Measurements from ENCODE around the gene ZNF664.

The ZNF664 gene

GRCh38 chr12:124025661-124026060 lies 52.6 kb downstream of the ZNF664 start:
- Histone ChIP-seq H3K36me3 (ENCODE audit: control insufficient read depth, insufficient read depth, low read length) (no peaks in the 10 kb centered on the region), H3K27ac (ENCODE audit: low read depth, low read length) (no peak overlapping the region), H3K27me3 (ENCODE audit: control insufficient read depth, insufficient read depth, low read length) (no peaks in the 10 kb centered on the region), H3K4me1 (ENCODE audit: control insufficient read depth, insufficient read depth, low read length) (peaks cover 5% of the 10 kb centered on the region; the same call in 1 of the 2 replicates), H3K9me3 (ENCODE audit: control insufficient read depth, insufficient read depth, low read depth, low read length) (peaks cover 13% of the 10 kb centered on the region; the same call in 1 of the 2 replicates), H3K4me3 (ENCODE audit: low read depth, low read length) (no peak overlapping the region), H3K9ac (ENCODE audit: low read length) (no peak overlapping the region)

GRCh38 chr12:124026755-124027745 lies 54.0 kb downstream of the ZNF664 start:
- Histone ChIP-seq H3K27me3 (ENCODE audit: control insufficient read depth, insufficient read depth, low read length) (no peaks in the 10 kb centered on the region), H3K4me3 (ENCODE audit: low read depth, low read length) (no peak overlapping the region), H3K4me1 (ENCODE audit: control insufficient read depth, insufficient read depth, low read length) (peaks cover 5% of the 10 kb centered on the region; the same call in 1 of the 2 replicates), H3K27ac (ENCODE audit: low read depth, low read length) (no peak overlapping the region), H3K9me3 (ENCODE audit: control insufficient read depth, insufficient read depth, low read depth, low read length) (peaks cover 9% of the 10 kb centered on the region; the same call in 1 of the 2 replicates), H3K36me3 (ENCODE audit: control insufficient read depth, insufficient read depth, low read length) (no peaks in the 10 kb centered on the region), H3K9ac (ENCODE audit: low read length) (no peak overlapping the region)

GRCh38 chr12:124027753-124028554 lies 54.9 kb downstream of the ZNF664 start:
- H3K27ac ChIP-seq (ENCODE audit: low read depth, low read length): no peak overlapping the region
- H3K4me1 ChIP-seq (ENCODE audit: control insufficient read depth, insufficient read depth, low read length): peaks cover 5% of the 10 kb centered on the region; the same call in 1 of the 2 replicates
- H3K9ac ChIP-seq (ENCODE audit: low read length): no peak overlapping the region
- H3K27me3 ChIP-seq (ENCODE audit: control insufficient read depth, insufficient read depth, low read length): no peaks in the 10 kb centered on the region
- no peak overlapping the region for H3K4me3 ChIP-seq (ENCODE audit: low read depth, low read length)
- H3K36me3 ChIP-seq (ENCODE audit: control insufficient read depth, insufficient read depth, low read length): no peaks in the 10 kb centered on the region
- H3K9me3 ChIP-seq (ENCODE audit: control insufficient read depth, insufficient read depth, low read depth, low read length): peaks cover 8% of the 10 kb centered on the region; the same call in 1 of the 2 replicates

GRCh38 chr12:124028555-124028925 lies 55.5 kb downstream of the ZNF664 start:
- no peak overlapping the region for H3K27ac ChIP-seq (ENCODE audit: low read depth, low read length)
- no peaks in the 10 kb centered on the region for H3K27me3 ChIP-seq (ENCODE audit: control insufficient read depth, insufficient read depth, low read length)
- H3K4me1 ChIP-seq (ENCODE audit: control insufficient read depth, insufficient read depth, low read length): peaks cover 5% of the 10 kb centered on the region; the same call in 1 of the 2 replicates
- no peak overlapping the region for H3K9ac ChIP-seq (ENCODE audit: low read length)
- peaks cover 8% of the 10 kb centered on the region; the same call in 1 of the 2 replicates for H3K9me3 ChIP-seq (ENCODE audit: control insufficient read depth, insufficient read depth, low read depth, low read length)
- H3K4me3 ChIP-seq (ENCODE audit: low read depth, low read length): no peak overlapping the region
- H3K36me3 ChIP-seq (ENCODE audit: control insufficient read depth, insufficient read depth, low read length): no peaks in the 10 kb centered on the region

GRCh38 chr12:124030008-124030407 lies 57.0 kb downstream of the ZNF664 start:
- Histone ChIP-seq H3K36me3 (ENCODE audit: control insufficient read depth, insufficient read depth, low read length) (no peaks in the 10 kb centered on the region), H3K9ac (ENCODE audit: low read length) (no peak overlapping the region), H3K9me3 (ENCODE audit: control insufficient read depth, insufficient read depth, low read depth, low read length) (peaks cover 8% of the 10 kb centered on the region; the same call in 1 of the 2 replicates), H3K27ac (ENCODE audit: low read depth, low read length) (no peak overlapping the region), H3K4me3 (ENCODE audit: low read depth, low read length) (no peak overlapping the region), H3K4me1 (ENCODE audit: control insufficient read depth, insufficient read depth, low read length) (peaks cover 5% of the 10 kb centered on the region; the same call in 1 of the 2 replicates), H3K27me3 (ENCODE audit: control insufficient read depth, insufficient read depth, low read length) (no peaks in the 10 kb centered on the region)

GRCh38 chr12:124030510-124030909 lies 57.5 kb downstream of the ZNF664 start:
- Histone ChIP-seq H3K4me1 (ENCODE audit: control insufficient read depth, insufficient read depth, low read length) (peaks cover 5% of the 10 kb centered on the region; the same call in 1 of the 2 replicates), H3K27ac (ENCODE audit: low read depth, low read length) (no peak overlapping the region), H3K4me3 (ENCODE audit: low read depth, low read length) (no peak overlapping the region), H3K27me3 (ENCODE audit: control insufficient read depth, insufficient read depth, low read length) (no peaks in the 10 kb centered on the region), H3K9ac (ENCODE audit: low read length) (no peak overlapping the region), H3K36me3 (ENCODE audit: control insufficient read depth, insufficient read depth, low read length) (no peaks in the 10 kb centered on the region), H3K9me3 (ENCODE audit: control insufficient read depth, insufficient read depth, low read depth, low read length) (peaks cover 8% of the 10 kb centered on the region; the same call in 1 of the 2 replicates)

- no peak overlapping the region for H3K4me3 ChIP-seq (ENCODE audit: low read depth, low read length)
Measured at GRCh38 chr12:124031058-124031457, 58.0 kb downstream of the ZNF664 start.

GRCh38 chr12:124032265-124032886 lies 59.4 kb downstream of the ZNF664 start:
- H3K27ac ChIP-seq (ENCODE audit: low read depth, low read length): no peak overlapping the region
- H3K9ac ChIP-seq (ENCODE audit: low read length): no peak overlapping the region
- H3K27me3 ChIP-seq (ENCODE audit: control insufficient read depth, insufficient read depth, low read length): no peaks in the 10 kb centered on the region
- no peaks in the 10 kb centered on the region for H3K9me3 ChIP-seq (ENCODE audit: control insufficient read depth, insufficient read depth, low read depth, low read length)
- no peaks in the 10 kb centered on the region for H3K36me3 ChIP-seq (ENCODE audit: control insufficient read depth, insufficient read depth, low read length)
- no peak overlapping the region for H3K4me3 ChIP-seq (ENCODE audit: low read depth, low read length)
- H3K4me1 ChIP-seq (ENCODE audit: control insufficient read depth, insufficient read depth, low read length): peaks cover 11% of the 10 kb centered on the region; the same call in 1 of the 2 replicates

More at GRCh38 chr12:124031058-124031457, 58.0 kb downstream of the ZNF664 start:
- Histone ChIP-seq H3K27me3 (ENCODE audit: control insufficient read depth, insufficient read depth, low read length) (no peaks in the 10 kb centered on the region), H3K36me3 (ENCODE audit: control insufficient read depth, insufficient read depth, low read length) (no peaks in the 10 kb centered on the region), H3K27ac (ENCODE audit: low read depth, low read length) (no peak overlapping the region), H3K4me1 (ENCODE audit: control insufficient read depth, insufficient read depth, low read length) (peaks cover 6% of the 10 kb centered on the region; the same call in 1 of the 2 replicates), H3K9ac (ENCODE audit: low read length) (no peak overlapping the region), H3K9me3 (ENCODE audit: control insufficient read depth, insufficient read depth, low read depth, low read length) (peaks cover 8% of the 10 kb centered on the region; the same call in 1 of the 2 replicates)

GRCh38 chr12:124033859-124034258 lies 60.8 kb downstream of the ZNF664 start:
- H3K9me3 ChIP-seq (ENCODE audit: control insufficient read depth, insufficient read depth, low read depth, low read length): no peaks in the 10 kb centered on the region
- no peaks in the 10 kb centered on the region for H3K27me3 ChIP-seq (ENCODE audit: control insufficient read depth, insufficient read depth, low read length)
- peaks cover 11% of the 10 kb centered on the region; the same call in 1 of the 2 replicates for H3K4me1 ChIP-seq (ENCODE audit: control insufficient read depth, insufficient read depth, low read length)
- H3K36me3 ChIP-seq (ENCODE audit: control insufficient read depth, insufficient read depth, low read length): no peaks in the 10 kb centered on the region
- no peak overlapping the region for H3K27ac ChIP-seq (ENCODE audit: low read depth, low read length)
- no peak overlapping the region for H3K9ac ChIP-seq (ENCODE audit: low read length)
- H3K4me3 ChIP-seq (ENCODE audit: low read depth, low read length): no peak overlapping the region

- Histone ChIP-seq H3K4me3 (ENCODE audit: low read depth, low read length) (no peak overlapping the region), H3K9ac (ENCODE audit: low read length) (no peak overlapping the region), H3K9me3 (ENCODE audit: control insufficient read depth, insufficient read depth, low read depth, low read length) (no peaks in the 10 kb centered on the region), H3K27me3 (ENCODE audit: control insufficient read depth, insufficient read depth, low read length) (no peaks in the 10 kb centered on the region), H3K4me1 (ENCODE audit: control insufficient read depth, insufficient read depth, low read length) (peaks cover 11% of the 10 kb centered on the region; the same call in 1 of the 2 replicates), H3K36me3 (ENCODE audit: control insufficient read depth, insufficient read depth, low read length) (no peaks in the 10 kb centered on the region), H3K27ac (ENCODE audit: low read depth, low read length) (no peak overlapping the region)
Measured at GRCh38 chr12:124034297-124034696, 61.3 kb downstream of the ZNF664 start.
